Ectodermal cell (in vitro differentiated cells): ENCODE results near the gene MRRF.

Source experiments
- H3K27ac ChIP-seq: 2 replicates; pipeline ENCODE4 v1.7.0; 2013; ENCODE audit warnings: mild to moderate bottlenecking, low read depth, low read length; ENCODE audit not compliant: insufficient read depth, poor library complexity, severe bottlenecking
- H3K27me3 ChIP-seq: 2 replicates; pipeline ENCODE4 v1.7.0; 2013; ENCODE audit warnings: mild to moderate bottlenecking, low read length; ENCODE audit not compliant: insufficient read depth, control insufficient read depth, poor library complexity, severe bottlenecking
- H3K36me3 ChIP-seq: one replicate; pipeline ENCODE4 v1.7.0; 2013; ENCODE audit warnings: low read length; ENCODE audit not compliant: control insufficient read depth, insufficient read depth
- H3K4me1 ChIP-seq: one replicate; pipeline ENCODE4 v1.7.0; 2013; ENCODE audit warnings: low read length; ENCODE audit not compliant: control insufficient read depth, insufficient read depth
- H3K4me3 ChIP-seq: 2 replicates; pipeline ENCODE4 v1.7.0; 2013; ENCODE audit warnings: low read depth, low read length, control low read depth; ENCODE audit not compliant: insufficient read depth
- H3K9me3 ChIP-seq: 2 replicates; pipeline ENCODE4 v1.7.0; 2013; ENCODE audit warnings: mild to moderate bottlenecking, low read length, moderate library complexity; ENCODE audit not compliant: control insufficient read depth
- whole genome bisulfite sequencing, 2 experiments: methylation state at CpG; one replicate each; pipeline ENCODE4 v1.1.7; 2013; ENCODE audit warnings: missing lambda C conversion rate in 2 of 2; 5-methylcytosine and 5-hydroxymethylcytosine counted together

MRRF gene

GRCh38 chr9:122378236-122378635 is 113.6 kb downstream of the MRRF start:
- 95% methylated on average over 8 of the region's 8 CpGs for WGBS, 2 experiments
- H3K36me3 ChIP-seq, result no peaks in the 10 kb centered on the region
- H3K4me1 ChIP-seq, result peaks cover 27% of the 10 kb centered on the region
- no peaks in the 10 kb centered on the region for H3K9me3 ChIP-seq
- H3K27ac ChIP-seq, result no peak overlapping the region
- no peak overlapping the region for H3K4me3 ChIP-seq
- peaks cover under 1% of the 10 kb centered on the region for H3K27me3 ChIP-seq

GRCh38 chr9:122379340-122379739 is 114.7 kb downstream of the MRRF start:
- H3K4me1 ChIP-seq, result peaks cover 27% of the 10 kb centered on the region
- 63 to 74% methylated on average over 1 of the region's 1 CpG for WGBS, 2 experiments
- no peaks in the 10 kb centered on the region for H3K27me3 ChIP-seq
- no peaks in the 10 kb centered on the region for H3K36me3 ChIP-seq
- H3K27ac ChIP-seq, result no peak overlapping the region
- no peak overlapping the region for H3K4me3 ChIP-seq
- no peaks in the 10 kb centered on the region for H3K9me3 ChIP-seq

DNA sequence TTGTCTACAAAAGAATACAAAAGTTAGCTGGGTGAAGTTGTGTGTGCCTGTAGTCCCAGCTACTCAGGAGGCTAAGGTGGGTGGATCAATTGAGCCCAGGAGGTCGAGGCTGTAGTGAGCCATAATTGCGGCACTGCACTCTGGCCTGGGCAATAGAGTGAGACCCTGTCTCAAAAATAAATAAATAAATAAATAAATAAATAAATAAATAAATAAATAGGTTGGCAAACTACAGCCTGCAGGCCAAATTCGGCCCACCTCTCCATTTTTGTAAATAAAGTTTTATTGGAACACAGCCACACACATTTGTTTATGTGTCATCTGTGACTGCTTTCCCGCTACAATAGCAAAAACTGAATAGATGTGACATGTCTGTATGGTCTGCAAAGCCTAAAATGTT is 115.6 kb downstream of the MRRF start:
- Histone ChIP-seq H3K9me3 (no peaks in the 10 kb centered on the region), H3K36me3 (no peaks in the 10 kb centered on the region), H3K27me3 (no peaks in the 10 kb centered on the region), H3K4me3 (no peak overlapping the region), H3K4me1 (peaks cover 19% of the 10 kb centered on the region), H3K27ac (no peak overlapping the region)
- WGBS, 2 experiments, result 91 to 96% methylated on average over 3 to 4 of the region's 4 CpGs
